SK-N-SH treated with all-trans-retinoic acid at 6 μM for 48 hours (cell line): ENCODE data around the gene C1orf141.
"Not testable (repeated sequence)": the region's sequence is repeated elsewhere in the genome, so short reads cannot be mapped to it uniquely, and the experiment has no call there.

Experiments used
- CSDC2 ChIP-seq: fragments of 250-450 bp; sonication (Bioruptor Pico); IDR thresholded peaks from 2 replicates; pipeline ENCODE4 v1.5.0; 2020; ENCODE audit warnings: mild to moderate bottlenecking, moderate library complexity
- RARB ChIP-seq: fragments of 250-450 bp; sonication (Bioruptor Pico); IDR thresholded peaks from 2 replicates; pipeline ENCODE4 v1.8.0; 2021; ENCODE audit warnings: mild to moderate bottlenecking, moderate library complexity
- ZNF70 ChIP-seq: fragments of 450-650 bp; formaldehyde crosslinking; IDR thresholded peaks from 2 replicates; pipeline ENCODE4 v1.5.0; 2020; ENCODE audit warnings: mild to moderate bottlenecking, moderate library complexity

DNA sequence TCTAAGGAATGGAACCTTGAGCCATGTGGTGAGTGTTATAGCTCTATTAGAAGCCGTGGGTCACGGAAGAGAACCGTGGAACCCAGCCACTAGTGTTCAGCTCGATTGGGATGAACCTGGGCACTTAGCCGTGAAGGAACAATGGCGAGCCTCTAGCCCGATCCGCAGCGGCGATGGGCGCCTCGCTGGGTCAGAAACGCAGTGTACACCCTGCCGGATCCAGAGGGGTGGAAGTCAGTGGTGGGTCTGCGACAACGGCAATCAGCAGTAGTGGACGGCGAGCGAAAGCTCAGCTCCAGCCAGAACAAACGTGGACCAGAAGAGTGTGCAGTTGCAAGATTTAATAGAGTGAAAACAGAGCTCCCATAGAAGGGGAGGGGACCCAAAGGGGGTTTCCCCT, 13.2 kb upstream of the C1orf141 start:
- not testable (repeated sequence) for TF ChIP-seq RARB (CRISPR knock-in tag); CSDC2; ZNF70 (CRISPR knock-in tag)
